ENCODE results near the gene SSBP1. TPM values are rescaled to one million over a fixed set of nuclear protein-coding genes. Genes with fewer than 3 reads are reported as not detected.

SSBP1 gene
- total RNA-seq, 1 experiment from 2014 or later = 245 TPM

- TF ChIP-seq AFF4 (CRISPR knock-in tag; IDR thresholded peaks at IDR 0.05; ENCODE audit: borderline replicate concordance) (no peak), HMGXB4 (CRISPR knock-in tag; IDR thresholded peaks at IDR 0.05) (no peak), ZNF671 (CRISPR knock-in tag; IDR thresholded peaks at IDR 0.05) (no peak), ATF1 (CRISPR knock-in tag; IDR thresholded peaks at IDR 0.05) (no peak), ZNF121 (CRISPR knock-in tag; IDR thresholded peaks at IDR 0.05) (no peak), PRRX2 (CRISPR knock-in tag; IDR thresholded peaks at IDR 0.05) (no peak), CBFB (CRISPR knock-in tag; IDR thresholded peaks at IDR 0.05; ENCODE audit: low read depth) (no peak), ZNF317 (CRISPR knock-in tag; IDR thresholded peaks at IDR 0.05; ENCODE audit: borderline replicate concordance, low read depth) (no peak), SMAD4 (CRISPR knock-in tag; IDR thresholded peaks at IDR 0.05) (no peak), FOXP1 (CRISPR knock-in tag; IDR thresholded peaks at IDR 0.05; ENCODE audit: borderline replicate concordance) (no peak), SMAD3 (CRISPR knock-in tag; IDR thresholded peaks at IDR 0.05; ENCODE audit: borderline replicate concordance) (no peak)
- TF ChIP-seq, protein P1, sequence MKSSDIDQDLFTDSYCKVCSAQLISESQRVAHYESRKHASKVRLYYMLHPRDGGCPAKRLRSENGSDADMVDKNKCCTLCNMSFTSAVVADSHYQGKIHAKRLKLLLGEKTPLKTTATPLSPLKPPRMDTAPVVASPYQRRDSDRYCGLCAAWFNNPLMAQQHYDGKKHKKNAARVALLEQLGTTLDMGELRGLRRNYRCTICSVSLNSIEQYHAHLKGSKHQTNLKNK (CRISPR knock-in tag; IDR thresholded peaks at IDR 0.05) = no peak
These were observed 24.3 kb upstream of the SSBP1 start (continued) for GRCh38 chr7:141713890-141714289.

- Mint-ChIP-seq H3K27ac (no peak overlapping the region), H3K36me3 (no peaks in the 10 kb centered on the region), H3K4me1 (peaks cover 47% of the 10 kb centered on the region), H3K27me3 (ENCODE audit: low read depth) (no peaks in the 10 kb centered on the region), H3K9me3 (no peaks in the 10 kb centered on the region), H3K4me3 (no peak overlapping the region)
- ATAC-seq = no peak
- no peak for DNase-seq (ENCODE audit: low spot score)
- CTCF ChIA-PET = interaction anchor here (0.9 to 4.4 kb wide), 2 partner anchors 23 to 583 kb away, joined by 3 to 26 read pairs; partner anchors contain the start of gene SSBP1
- POLR2A ChIA-PET = no interaction called here
- TF ChIP-seq MXD4 (CRISPR knock-in tag; IDR thresholded peaks at IDR 0.05; ENCODE audit: borderline replicate concordance) (no peak), RORB (CRISPR knock-in tag; IDR thresholded peaks at IDR 0.05) (no peak), USF1 (CRISPR knock-in tag; IDR thresholded peaks at IDR 0.05) (no peak), ZNF121 (CRISPR knock-in tag; IDR thresholded peaks at IDR 0.05) (no peak), RELA (CRISPR knock-in tag; IDR thresholded peaks at IDR 0.05; ENCODE audit: borderline replicate concordance) (no peak), ZNF263 (CRISPR knock-in tag; IDR thresholded peaks at IDR 0.05; ENCODE audit: low read depth) (no peak), MYBL2 (CRISPR knock-in tag; IDR thresholded peaks at IDR 0.05) (no peak)
- TF ChIP-seq, protein P2, sequence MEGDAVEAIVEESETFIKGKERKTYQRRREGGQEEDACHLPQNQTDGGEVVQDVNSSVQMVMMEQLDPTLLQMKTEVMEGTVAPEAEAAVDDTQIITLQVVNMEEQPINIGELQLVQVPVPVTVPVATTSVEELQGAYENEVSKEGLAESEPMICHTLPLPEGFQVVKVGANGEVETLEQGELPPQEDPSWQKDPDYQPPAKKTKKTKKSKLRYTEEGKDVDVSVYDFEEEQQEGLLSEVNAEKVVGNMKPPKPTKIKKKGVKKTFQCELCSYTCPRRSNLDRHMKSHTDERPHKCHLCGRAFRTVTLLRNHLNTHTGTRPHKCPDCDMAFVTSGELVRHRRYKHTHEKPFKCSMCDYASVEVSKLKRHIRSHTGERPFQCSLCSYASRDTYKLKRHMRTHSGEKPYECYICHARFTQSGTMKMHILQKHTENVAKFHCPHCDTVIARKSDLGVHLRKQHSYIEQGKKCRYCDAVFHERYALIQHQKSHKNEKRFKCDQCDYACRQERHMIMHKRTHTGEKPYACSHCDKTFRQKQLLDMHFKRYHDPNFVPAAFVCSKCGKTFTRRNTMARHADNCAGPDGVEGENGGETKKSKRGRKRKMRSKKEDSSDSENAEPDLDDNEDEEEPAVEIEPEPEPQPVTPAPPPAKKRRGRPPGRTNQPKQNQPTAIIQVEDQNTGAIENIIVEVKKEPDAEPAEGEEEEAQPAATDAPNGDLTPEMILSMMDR (IDR thresholded peaks at IDR 0.05) = no peak
- TF ChIP-seq, protein P3, sequence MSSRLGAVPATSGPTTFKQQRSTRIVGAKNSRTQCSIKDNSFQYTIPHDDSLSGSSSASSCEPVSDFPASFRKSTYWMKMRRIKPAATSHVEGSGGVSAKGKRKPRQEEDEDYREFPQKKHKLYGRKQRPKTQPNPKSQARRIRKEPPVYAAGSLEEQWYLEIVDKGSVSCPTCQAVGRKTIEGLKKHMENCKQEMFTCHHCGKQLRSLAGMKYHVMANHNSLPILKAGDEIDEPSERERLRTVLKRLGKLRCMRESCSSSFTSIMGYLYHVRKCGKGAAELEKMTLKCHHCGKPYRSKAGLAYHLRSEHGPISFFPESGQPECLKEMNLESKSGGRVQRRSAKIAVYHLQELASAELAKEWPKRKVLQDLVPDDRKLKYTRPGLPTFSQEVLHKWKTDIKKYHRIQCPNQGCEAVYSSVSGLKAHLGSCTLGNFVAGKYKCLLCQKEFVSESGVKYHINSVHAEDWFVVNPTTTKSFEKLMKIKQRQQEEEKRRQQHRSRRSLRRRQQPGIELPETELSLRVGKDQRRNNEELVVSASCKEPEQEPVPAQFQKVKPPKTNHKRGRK (CRISPR knock-in tag; IDR thresholded peaks at IDR 0.05; ENCODE audit: borderline replicate concordance) = no peak
- TF ChIP-seq, protein P4, sequence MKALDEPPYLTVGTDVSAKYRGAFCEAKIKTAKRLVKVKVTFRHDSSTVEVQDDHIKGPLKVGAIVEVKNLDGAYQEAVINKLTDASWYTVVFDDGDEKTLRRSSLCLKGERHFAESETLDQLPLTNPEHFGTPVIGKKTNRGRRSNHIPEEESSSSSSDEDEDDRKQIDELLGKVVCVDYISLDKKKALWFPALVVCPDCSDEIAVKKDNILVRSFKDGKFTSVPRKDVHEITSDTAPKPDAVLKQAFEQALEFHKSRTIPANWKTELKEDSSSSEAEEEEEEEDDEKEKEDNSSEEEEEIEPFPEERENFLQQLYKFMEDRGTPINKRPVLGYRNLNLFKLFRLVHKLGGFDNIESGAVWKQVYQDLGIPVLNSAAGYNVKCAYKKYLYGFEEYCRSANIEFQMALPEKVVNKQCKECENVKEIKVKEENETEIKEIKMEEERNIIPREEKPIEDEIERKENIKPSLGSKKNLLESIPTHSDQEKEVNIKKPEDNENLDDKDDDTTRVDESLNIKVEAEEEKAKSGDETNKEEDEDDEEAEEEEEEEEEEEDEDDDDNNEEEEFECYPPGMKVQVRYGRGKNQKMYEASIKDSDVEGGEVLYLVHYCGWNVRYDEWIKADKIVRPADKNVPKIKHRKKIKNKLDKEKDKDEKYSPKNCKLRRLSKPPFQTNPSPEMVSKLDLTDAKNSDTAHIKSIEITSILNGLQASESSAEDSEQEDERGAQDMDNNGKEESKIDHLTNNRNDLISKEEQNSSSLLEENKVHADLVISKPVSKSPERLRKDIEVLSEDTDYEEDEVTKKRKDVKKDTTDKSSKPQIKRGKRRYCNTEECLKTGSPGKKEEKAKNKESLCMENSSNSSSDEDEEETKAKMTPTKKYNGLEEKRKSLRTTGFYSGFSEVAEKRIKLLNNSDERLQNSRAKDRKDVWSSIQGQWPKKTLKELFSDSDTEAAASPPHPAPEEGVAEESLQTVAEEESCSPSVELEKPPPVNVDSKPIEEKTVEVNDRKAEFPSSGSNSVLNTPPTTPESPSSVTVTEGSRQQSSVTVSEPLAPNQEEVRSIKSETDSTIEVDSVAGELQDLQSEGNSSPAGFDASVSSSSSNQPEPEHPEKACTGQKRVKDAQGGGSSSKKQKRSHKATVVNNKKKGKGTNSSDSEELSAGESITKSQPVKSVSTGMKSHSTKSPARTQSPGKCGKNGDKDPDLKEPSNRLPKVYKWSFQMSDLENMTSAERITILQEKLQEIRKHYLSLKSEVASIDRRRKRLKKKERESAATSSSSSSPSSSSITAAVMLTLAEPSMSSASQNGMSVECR (CRISPR knock-in tag; IDR thresholded peaks at IDR 0.05; ENCODE audit: borderline replicate concordance) = no peak
- TF ChIP-seq, protein P5, sequence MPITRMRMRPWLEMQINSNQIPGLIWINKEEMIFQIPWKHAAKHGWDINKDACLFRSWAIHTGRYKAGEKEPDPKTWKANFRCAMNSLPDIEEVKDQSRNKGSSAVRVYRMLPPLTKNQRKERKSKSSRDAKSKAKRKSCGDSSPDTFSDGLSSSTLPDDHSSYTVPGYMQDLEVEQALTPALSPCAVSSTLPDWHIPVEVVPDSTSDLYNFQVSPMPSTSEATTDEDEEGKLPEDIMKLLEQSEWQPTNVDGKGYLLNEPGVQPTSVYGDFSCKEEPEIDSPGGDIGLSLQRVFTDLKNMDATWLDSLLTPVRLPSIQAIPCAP (CRISPR knock-in tag; IDR thresholded peaks at IDR 0.05) = no peak
These were observed 23.6 kb upstream of the SSBP1 start for GRCh38 chr7:141714571-141714970.

All from WTC11 (cell line).